Activated CD8-positive, alpha-beta memory T cell treated with anti-CD3 and anti-CD28 coated beads, Interleukin-2, amount 50 U/mL, for 24 hours (primary cell): ENCODE data around the gene PML.

Experiments used
- DNase-seq: peaks from one replicate; pipeline ENCODE4 v3.0.0-alpha.2; 2020; ENCODE audit errors: extremely low read depth

PML gene

GRCh38 chr15:74007820-74008371, 13.4 kb downstream of the PML start:
- no peak for DNase-seq

- no peak for DNase-seq
Measured at GRCh38 chr15:74008901-74009300, 14.4 kb downstream of the PML start.

- no peak for DNase-seq
Measured at GRCh38 chr15:74010929-74011540, 16.5 kb downstream of the PML start.

- DNase-seq, result no peak
Measured at GRCh38 chr15:74011610-74012009, 17.1 kb downstream of the PML start.

GRCh38 chr15:74013374-74013894, 18.9 kb downstream of the PML start:
- no peak for DNase-seq

GRCh38 chr15:74019734-74020133, 25.2 kb downstream of the PML start:
- no peak for DNase-seq

- DNase-seq, result no peak
Measured at GRCh38 chr15:74022706-74023470, 28.4 kb downstream of the PML start.

- DNase-seq, result no peak
Measured at GRCh38 chr15:74024687-74025086, 30.2 kb downstream of the PML start.

- no peak for DNase-seq
Measured at GRCh38 chr15:74025436-74025835, 30.9 kb downstream of the PML start.

- no peak for DNase-seq
Measured at GRCh38 chr15:74027688-74028087, 33.2 kb downstream of the PML start.

GRCh38 chr15:74028646-74029045, 34.1 kb downstream of the PML start:
- no peak for DNase-seq

GRCh38 chr15:74032046-74032445, 37.5 kb downstream of the PML start:
- no peak for DNase-seq

GRCh38 chr15:74032606-74033561, 38.4 kb downstream of the PML start:
- no peak for DNase-seq

GRCh38 chr15:74034206-74034755, 39.8 kb downstream of the PML start:
- DNase-seq, result no peak

- DNase-seq, result no peak
Measured at GRCh38 chr15:74035121-74036017, 40.9 kb downstream of the PML start.

GRCh38 chr15:74036271-74037170, 42.0 kb downstream of the PML start:
- DNase-seq, result no peak

GRCh38 chr15:74037171-74038117, 42.9 kb downstream of the PML start:
- DNase-seq, result no peak
